BE2C (cell line): Measurements from ENCODE around the gene CCDC93.

Experiments used
- DNase-seq: peaks from one replicate; pipeline ENCODE4 v3.0.0-alpha.2; 2020
- H3K27me3 ChIP-seq: fragments of 250-450 bp; sonication (Bioruptor Pico); 2 replicates; pipeline ENCODE4 v1.5.1; 2020; ENCODE audit warnings: mild to moderate bottlenecking
- H3K36me3 ChIP-seq: fragments of 250-450 bp; sonication (Bioruptor Pico); 2 replicates; pipeline ENCODE4 v1.5.1; 2020; ENCODE audit warnings: mild to moderate bottlenecking
- H3K4me1 ChIP-seq: fragments of 250-450 bp; sonication (Bioruptor Pico); 2 replicates; pipeline ENCODE4 v1.5.1; 2020
- H3K4me3 ChIP-seq: 2 replicates; pipeline ENCODE4 v1.5.1; 2011; ENCODE audit warnings: low read depth, low read length
- H3K9me3 ChIP-seq: fragments of 250-450 bp; sonication (Bioruptor Pico); 2 replicates; pipeline ENCODE4 v1.5.1; 2020
- TF ChIP-seq, protein P1 (sequence below): IDR thresholded peaks from 2 replicates; pipeline ENCODE4 v1.5.1; 2012; ENCODE audit warnings: mild to moderate bottlenecking, low read depth, low read length

Gene CCDC93

DNA sequence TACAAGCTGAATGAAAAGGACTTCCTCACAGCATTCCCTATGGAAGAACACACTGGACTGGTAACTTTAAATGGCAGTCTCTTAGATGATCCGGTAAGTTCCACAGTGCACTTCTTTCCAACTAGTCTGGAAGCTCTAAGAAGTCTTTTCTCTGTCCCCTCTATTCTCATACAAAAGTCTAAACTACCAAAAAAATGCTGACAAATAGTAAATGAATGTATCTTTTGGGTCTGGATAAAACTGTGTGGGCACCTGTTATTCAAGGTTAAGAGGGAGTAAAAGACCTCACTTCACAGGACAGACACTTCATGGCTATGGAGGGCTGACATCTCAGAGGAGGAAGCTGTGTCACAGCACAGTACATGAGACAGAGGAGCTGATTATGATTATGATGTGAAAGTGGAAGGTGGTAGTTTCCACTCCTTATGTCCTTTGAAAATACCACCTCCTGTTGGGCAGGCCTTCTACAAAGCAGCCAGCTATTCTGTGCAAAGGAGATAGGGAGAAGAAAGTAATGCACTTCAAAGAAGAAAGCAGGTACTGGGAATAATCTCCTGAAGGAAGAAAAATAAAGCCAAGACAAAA, 23.9 kb downstream of the CCDC93 start:
- no peaks in the 10 kb centered on the region for H3K36me3 ChIP-seq
- no peaks in the 10 kb centered on the region for H3K27me3 ChIP-seq
- no peaks in the 10 kb centered on the region for H3K4me1 ChIP-seq
- no peak for DNase-seq
- H3K9me3 ChIP-seq: no peaks in the 10 kb centered on the region
- H3K4me3 ChIP-seq: no peak overlapping the region
- TF ChIP-seq, protein P1, sequence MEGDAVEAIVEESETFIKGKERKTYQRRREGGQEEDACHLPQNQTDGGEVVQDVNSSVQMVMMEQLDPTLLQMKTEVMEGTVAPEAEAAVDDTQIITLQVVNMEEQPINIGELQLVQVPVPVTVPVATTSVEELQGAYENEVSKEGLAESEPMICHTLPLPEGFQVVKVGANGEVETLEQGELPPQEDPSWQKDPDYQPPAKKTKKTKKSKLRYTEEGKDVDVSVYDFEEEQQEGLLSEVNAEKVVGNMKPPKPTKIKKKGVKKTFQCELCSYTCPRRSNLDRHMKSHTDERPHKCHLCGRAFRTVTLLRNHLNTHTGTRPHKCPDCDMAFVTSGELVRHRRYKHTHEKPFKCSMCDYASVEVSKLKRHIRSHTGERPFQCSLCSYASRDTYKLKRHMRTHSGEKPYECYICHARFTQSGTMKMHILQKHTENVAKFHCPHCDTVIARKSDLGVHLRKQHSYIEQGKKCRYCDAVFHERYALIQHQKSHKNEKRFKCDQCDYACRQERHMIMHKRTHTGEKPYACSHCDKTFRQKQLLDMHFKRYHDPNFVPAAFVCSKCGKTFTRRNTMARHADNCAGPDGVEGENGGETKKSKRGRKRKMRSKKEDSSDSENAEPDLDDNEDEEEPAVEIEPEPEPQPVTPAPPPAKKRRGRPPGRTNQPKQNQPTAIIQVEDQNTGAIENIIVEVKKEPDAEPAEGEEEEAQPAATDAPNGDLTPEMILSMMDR: no peak

DNA sequence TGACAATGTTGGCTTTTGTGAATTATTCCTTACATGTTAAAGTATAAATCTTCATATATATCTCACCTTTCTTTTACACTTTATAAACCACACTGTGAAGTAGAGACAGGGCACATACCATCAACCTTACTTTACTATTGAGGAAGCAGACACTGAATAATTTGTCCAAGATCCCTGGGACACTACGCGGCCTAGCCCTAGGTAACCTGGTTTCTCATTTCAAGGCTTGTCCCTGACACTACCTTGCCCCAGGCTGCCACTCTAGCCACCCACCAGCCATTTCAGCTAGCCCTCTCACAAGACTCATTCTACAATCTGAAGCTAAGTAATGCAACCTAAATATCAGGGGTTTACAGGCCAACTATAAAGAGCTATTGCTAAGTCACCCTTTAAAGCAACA, 26.7 kb downstream of the CCDC93 start:
- Histone ChIP-seq H3K4me3 (no peak overlapping the region), H3K9me3 (no peaks in the 10 kb centered on the region), H3K27me3 (no peaks in the 10 kb centered on the region), H3K4me1 (no peaks in the 10 kb centered on the region), H3K36me3 (no peaks in the 10 kb centered on the region)
- TF ChIP-seq, protein P1: no peak
- DNase-seq: no peak

DNA sequence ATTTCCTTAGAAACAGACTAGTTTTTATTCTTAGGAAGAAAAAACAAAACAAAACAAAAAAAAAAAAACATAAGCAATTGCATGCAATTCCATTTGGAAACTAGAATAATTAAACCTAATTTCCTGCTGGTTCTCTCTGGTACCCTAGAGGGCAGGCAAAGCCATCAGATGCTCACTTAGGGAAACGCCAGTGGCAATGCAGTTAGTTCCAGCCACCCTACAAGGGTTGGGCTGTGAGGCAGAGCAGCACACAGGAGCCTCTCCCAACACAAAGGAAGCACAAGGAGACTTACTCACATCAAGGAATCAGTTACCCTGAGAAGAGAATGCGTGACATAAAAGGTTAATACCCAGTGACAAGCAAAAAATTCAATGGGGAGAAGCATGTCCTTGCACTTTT, 28.8 kb downstream of the CCDC93 start:
- no peaks in the 10 kb centered on the region for H3K36me3 ChIP-seq
- no peak for DNase-seq

DNA sequence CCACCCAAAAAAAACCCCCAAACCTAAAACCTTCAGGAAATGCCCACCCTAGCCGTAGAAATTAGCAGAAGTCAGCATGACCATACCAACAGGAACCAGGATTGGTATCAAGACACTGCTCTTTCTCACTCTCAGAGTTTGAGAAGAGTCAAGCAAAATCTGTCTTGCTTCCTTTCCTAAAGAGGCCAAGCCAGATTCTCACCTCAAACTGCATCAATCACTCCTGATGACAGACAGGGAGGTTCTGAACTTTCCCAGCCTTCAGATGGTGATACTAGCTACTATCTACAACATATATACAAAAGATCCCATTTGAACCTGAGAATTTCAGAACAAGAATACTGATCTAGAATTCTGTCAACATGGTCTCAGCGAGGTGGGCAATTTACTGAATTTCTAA, 29.7 kb downstream of the CCDC93 start:
- Histone ChIP-seq H3K9me3 (no peaks in the 10 kb centered on the region), H3K4me3 (no peak overlapping the region), H3K4me1 (no peaks in the 10 kb centered on the region), H3K27me3 (no peaks in the 10 kb centered on the region), H3K36me3 (no peaks in the 10 kb centered on the region)
- DNase-seq: no peak
- TF ChIP-seq, protein P1: no peak

More for the DNA sequence above, 28.8 kb downstream of the CCDC93 start:
- TF ChIP-seq, protein P1: peak; percentile 7; the same call in 1 of the 2 replicates
- H3K4me3 ChIP-seq: no peak overlapping the region
- H3K27me3 ChIP-seq: no peaks in the 10 kb centered on the region
- no peaks in the 10 kb centered on the region for H3K9me3 ChIP-seq
- H3K4me1 ChIP-seq: no peaks in the 10 kb centered on the region

DNA sequence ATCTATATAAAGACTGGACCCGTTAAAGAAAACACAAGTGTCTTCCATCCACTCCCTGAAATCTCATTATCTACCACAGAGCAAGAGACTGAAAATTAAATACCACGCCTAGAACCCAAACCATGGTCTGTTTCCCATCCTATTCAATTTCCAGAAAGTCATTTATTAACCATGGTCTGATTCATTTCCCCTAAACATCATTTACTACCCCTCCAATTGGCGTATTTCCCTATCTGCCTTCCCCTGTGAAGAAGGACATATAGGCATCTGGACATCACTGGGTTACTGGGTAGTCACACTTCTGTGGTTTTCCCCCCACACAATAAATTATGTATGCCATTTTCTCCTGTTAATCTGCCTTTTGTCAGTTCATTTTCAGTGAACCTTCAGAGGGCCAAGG, 30.8 kb downstream of the CCDC93 start:
- Histone ChIP-seq H3K27me3 (no peaks in the 10 kb centered on the region), H3K9me3 (no peaks in the 10 kb centered on the region), H3K4me1 (no peaks in the 10 kb centered on the region), H3K36me3 (no peaks in the 10 kb centered on the region), H3K4me3 (no peak overlapping the region)
- TF ChIP-seq, protein P1: no peak
- no peak for DNase-seq

- TF ChIP-seq, protein P1: no peak
- Histone ChIP-seq H3K36me3 (no peaks in the 10 kb centered on the region), H3K27me3 (no peaks in the 10 kb centered on the region), H3K4me3 (no peak overlapping the region), H3K9me3 (no peaks in the 10 kb centered on the region), H3K4me1 (no peaks in the 10 kb centered on the region)
- DNase-seq: no peak
Observed at GRCh38 chr2:117982376-117983033, 31.4 kb downstream of the CCDC93 start.
